ENCODE measurements around the gene ATF4.

GRCh38 chr22:39534092-39534506 lies 13.7 kb downstream of the ATF4 start:
- no peak for TF ChIP-seq CTCF (IDR thresholded peaks at IDR 0.05; ENCODE audit: insufficient read depth, low read length, poor library complexity, severe bottlenecking)
- no peak for TF ChIP-seq EZH2phosphoT487 (conservative IDR thresholded peaks at IDR 0.05; ENCODE audit: low read length)

Measured in SU-DHL-6 (cell line).